Adrenal gland (tissue), 5 donors: ENCODE measurements around the gene AVL9.

ENCODE experiments used
- POLR2A ChIP-seq, 2 donors: fragments of 450-650 bp; IDR thresholded peaks; one replicate each; pipeline ENCODE4 v1.6.1; 2017; ENCODE audit warnings: antibody characterized with exemption in 2 of 2, mild to moderate bottlenecking in 2 of 2, moderate library complexity in 1 of 2
- TF ChIP-seq, protein P1 (sequence below), 6 experiments: fragments of 450-650 bp in 4 of 6; fragments of 200-600 bp in 2 of 6; sonication (generic) in 1 of 6; IDR thresholded peaks; 1 replicate in 5 of 6; 2 replicates in 1 of 6; pipeline versions ENCODE4 v1.5.1 to v1.8.0; 2016 to 2021; ENCODE audit warnings: antibody characterized with exemption in 6 of 6, mild to moderate bottlenecking in 2 of 6, moderate library complexity in 1 of 6
- donor health status: DM: no; HTN: no; CAD: no.

DNA sequence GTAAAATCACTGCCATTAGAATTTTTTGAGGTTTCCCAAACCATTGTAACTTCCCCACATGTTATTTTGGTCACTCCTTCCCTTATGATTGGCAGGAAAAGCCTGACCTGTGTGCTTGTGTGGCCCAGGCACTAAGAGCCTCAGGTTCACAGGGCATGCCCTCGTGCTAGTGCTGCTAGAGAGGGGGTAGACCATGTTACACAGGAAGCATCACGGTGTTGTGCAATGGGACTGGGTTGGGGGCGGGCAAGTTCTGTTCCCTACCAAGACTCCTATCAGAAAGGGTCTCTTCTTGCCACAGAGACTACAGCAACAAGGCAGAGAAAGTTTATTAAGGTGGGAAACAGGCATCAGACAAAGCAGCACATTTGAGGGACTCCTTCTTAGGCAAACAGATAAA is 37.3 kb upstream of the AVL9 start:
- TF ChIP-seq, protein P1, sequence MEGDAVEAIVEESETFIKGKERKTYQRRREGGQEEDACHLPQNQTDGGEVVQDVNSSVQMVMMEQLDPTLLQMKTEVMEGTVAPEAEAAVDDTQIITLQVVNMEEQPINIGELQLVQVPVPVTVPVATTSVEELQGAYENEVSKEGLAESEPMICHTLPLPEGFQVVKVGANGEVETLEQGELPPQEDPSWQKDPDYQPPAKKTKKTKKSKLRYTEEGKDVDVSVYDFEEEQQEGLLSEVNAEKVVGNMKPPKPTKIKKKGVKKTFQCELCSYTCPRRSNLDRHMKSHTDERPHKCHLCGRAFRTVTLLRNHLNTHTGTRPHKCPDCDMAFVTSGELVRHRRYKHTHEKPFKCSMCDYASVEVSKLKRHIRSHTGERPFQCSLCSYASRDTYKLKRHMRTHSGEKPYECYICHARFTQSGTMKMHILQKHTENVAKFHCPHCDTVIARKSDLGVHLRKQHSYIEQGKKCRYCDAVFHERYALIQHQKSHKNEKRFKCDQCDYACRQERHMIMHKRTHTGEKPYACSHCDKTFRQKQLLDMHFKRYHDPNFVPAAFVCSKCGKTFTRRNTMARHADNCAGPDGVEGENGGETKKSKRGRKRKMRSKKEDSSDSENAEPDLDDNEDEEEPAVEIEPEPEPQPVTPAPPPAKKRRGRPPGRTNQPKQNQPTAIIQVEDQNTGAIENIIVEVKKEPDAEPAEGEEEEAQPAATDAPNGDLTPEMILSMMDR (IDR thresholded peaks at IDR 0.05): no peak
- no peak for TF ChIP-seq POLR2A (IDR thresholded peaks at IDR 0.05)
